GM21723 (cell line): ENCODE measurements around the gene TRMT11.
A peak's percentile ranks its signal among the peaks of the same experiment; 100 is the strongest.
"Not testable (repeated sequence)": the region's sequence is repeated elsewhere in the genome, so short reads cannot be mapped to it uniquely, and the experiment has no call there.

ENCODE experiments used
- ATAC-seq: cut with Tn5 transposase; IDR thresholded peaks from one replicate; pipeline ENCODE4 v1.9.1; 2021; ENCODE audit warnings: mild to moderate bottlenecking, moderate library complexity; ENCODE audit not compliant: unreplicated experiment

The TRMT11 gene

GRCh38 chr6:125991653-125992052 lies 5.3 kb downstream of the TRMT11 start:
- ATAC-seq = no peak

- no peak for ATAC-seq
Measured at GRCh38 chr6:125994670-125995488, 8.5 kb downstream of the TRMT11 start.

- peak; percentile 98 for ATAC-seq
Measured at GRCh38 chr6:125995972-125996580, 9.7 kb downstream of the TRMT11 start.

GRCh38 chr6:126002755-126003679 lies 16.7 kb downstream of the TRMT11 start:
- no peak for ATAC-seq

- no peak for ATAC-seq
Measured at GRCh38 chr6:126007800-126008199, 21.5 kb downstream of the TRMT11 start.

GRCh38 chr6:126010040-126010439 lies 23.7 kb downstream of the TRMT11 start:
- no peak for ATAC-seq

GRCh38 chr6:126015863-126016262 lies 29.5 kb downstream of the TRMT11 start:
- ATAC-seq = no peak

GRCh38 chr6:126016591-126016990 lies 30.3 kb downstream of the TRMT11 start:
- no peak for ATAC-seq

- ATAC-seq = no peak
Measured at GRCh38 chr6:126017668-126018067, 31.3 kb downstream of the TRMT11 start.

- ATAC-seq = no peak
Measured at GRCh38 chr6:126020305-126021050, 34.1 kb downstream of the TRMT11 start.

GRCh38 chr6:126023474-126023873 lies 37.1 kb downstream of the TRMT11 start:
- not testable (repeated sequence) for ATAC-seq

- no peak for ATAC-seq
Measured at GRCh38 chr6:126026001-126026400, 39.7 kb downstream of the TRMT11 start.

GRCh38 chr6:126027601-126028000 lies 41.3 kb downstream of the TRMT11 start:
- ATAC-seq = no peak

GRCh38 chr6:126030045-126030444 lies 43.7 kb downstream of the TRMT11 start:
- no peak for ATAC-seq

GRCh38 chr6:126033696-126034095 lies 47.4 kb downstream of the TRMT11 start:
- peak; percentile 79 for ATAC-seq

GRCh38 chr6:126034656-126035055 lies 48.3 kb downstream of the TRMT11 start:
- ATAC-seq = no peak

- no peak for ATAC-seq
Measured at GRCh38 chr6:126035764-126036163, 49.4 kb downstream of the TRMT11 start.

GRCh38 chr6:126038234-126038633 lies 51.9 kb downstream of the TRMT11 start:
- ATAC-seq = no peak

- ATAC-seq = no peak
Measured at GRCh38 chr6:126039284-126039683, 52.9 kb downstream of the TRMT11 start.

GRCh38 chr6:126040394-126040793 lies 54.1 kb downstream of the TRMT11 start:
- no peak for ATAC-seq

- no peak for ATAC-seq
Measured at GRCh38 chr6:126040826-126041225, 54.5 kb downstream of the TRMT11 start.
